RWPE2 (cell line): ENCODE results near the gene TSPAN32.
A peak's percentile ranks its signal among the peaks of the same experiment; 100 is the strongest.

ENCODE experiments used
- ATAC-seq: fragments of 200-7000 bp; cut with Tn5 transposase; 3 replicates; pipeline ENCODE4 v1.9.1; 2021; ENCODE audit warnings: low read depth
- DNase-seq: peaks from one replicate; pipeline ENCODE4 v3.0.0-alpha.2; 2020; ENCODE audit warnings: low spot score
- H3K27ac ChIP-seq: fragments of 450-650 bp; 2 replicates; pipeline ENCODE4 v1.5.1; 2017; ENCODE audit warnings: mild to moderate bottlenecking; ENCODE audit not compliant: poor library complexity, severe bottlenecking
- H3K27me3 ChIP-seq: fragments of 250-450 bp; sonication (Bioruptor Pico); 2 replicates; pipeline ENCODE4 v1.5.1; 2021; ENCODE audit warnings: mild to moderate bottlenecking, moderate library complexity; ENCODE audit not compliant: insufficient read depth, poor library complexity, severe bottlenecking
- H3K36me3 ChIP-seq: fragments of 250-450 bp; sonication (Bioruptor Pico); 2 replicates; pipeline ENCODE4 v1.5.1; 2020; ENCODE audit warnings: low read depth, mild to moderate bottlenecking, moderate library complexity
- H3K4me1 ChIP-seq: fragments of 250-450 bp; sonication (Bioruptor Pico); 2 replicates; pipeline ENCODE4 v1.5.1; 2021; ENCODE audit warnings: mild to moderate bottlenecking, moderate library complexity; ENCODE audit not compliant: insufficient read depth, poor library complexity, severe bottlenecking
- H3K4me3 ChIP-seq: fragments of 250-450 bp; sonication (Bioruptor Pico); 2 replicates; pipeline ENCODE4 v1.5.1; 2021; ENCODE audit warnings: mild to moderate bottlenecking, moderate library complexity; ENCODE audit not compliant: severe bottlenecking
- H3K9me3 ChIP-seq: fragments of 250-450 bp; sonication (Bioruptor Pico); 2 replicates; pipeline ENCODE4 v1.5.1; 2021; ENCODE audit warnings: mild to moderate bottlenecking, moderate library complexity; ENCODE audit not compliant: severe bottlenecking
- TF ChIP-seq, protein P1 (sequence below): fragments of 450-650 bp; IDR thresholded peaks from one replicate; pipeline ENCODE4 v1.5.1; 2017; ENCODE audit warnings: mild to moderate bottlenecking, moderate library complexity; ENCODE audit not compliant: poor library complexity, severe bottlenecking

Gene TSPAN32

DNA sequence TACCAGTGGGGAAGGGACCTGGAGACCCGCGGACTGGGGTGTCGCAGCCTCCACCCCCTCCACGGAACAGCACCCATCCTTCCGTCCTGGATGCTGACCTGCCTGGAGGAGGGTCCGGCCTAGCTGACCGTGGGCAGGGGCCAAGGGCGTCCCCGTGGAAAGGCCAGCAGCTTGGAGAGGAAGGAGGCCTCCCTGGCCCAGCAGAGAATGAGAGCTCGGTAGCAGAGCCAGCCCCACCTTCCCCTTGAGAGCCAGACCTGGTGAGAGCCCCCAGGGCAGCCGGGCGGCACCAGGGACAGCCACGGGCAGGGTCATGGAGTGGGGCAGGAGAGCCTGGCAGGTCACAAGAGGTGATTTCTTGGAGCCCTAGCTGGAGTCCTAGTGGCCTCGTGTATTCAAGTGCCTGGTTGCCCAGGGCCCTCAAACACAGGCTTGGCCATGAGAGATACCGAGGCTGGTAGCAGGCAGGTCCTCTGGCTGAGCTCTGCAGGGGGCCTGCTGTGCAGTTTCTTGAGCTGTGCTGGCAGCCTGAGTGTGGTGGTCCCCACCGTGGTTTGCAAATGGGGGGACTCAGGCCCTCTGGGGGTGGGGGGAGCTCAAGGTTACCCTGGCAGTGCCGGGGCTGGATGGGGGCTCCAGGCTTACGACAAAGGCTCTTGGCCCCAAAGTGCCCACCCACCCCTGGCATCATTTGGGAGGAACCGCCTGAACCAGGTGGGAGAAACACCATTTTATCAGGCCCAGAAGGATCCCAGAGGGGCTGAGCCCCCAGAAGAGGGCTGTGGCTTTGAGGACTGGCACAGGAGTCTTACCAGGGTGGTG lies 7.6 kb downstream of the TSPAN32 start:
- no peaks in the 10 kb centered on the region for H3K27me3 ChIP-seq

DNA sequence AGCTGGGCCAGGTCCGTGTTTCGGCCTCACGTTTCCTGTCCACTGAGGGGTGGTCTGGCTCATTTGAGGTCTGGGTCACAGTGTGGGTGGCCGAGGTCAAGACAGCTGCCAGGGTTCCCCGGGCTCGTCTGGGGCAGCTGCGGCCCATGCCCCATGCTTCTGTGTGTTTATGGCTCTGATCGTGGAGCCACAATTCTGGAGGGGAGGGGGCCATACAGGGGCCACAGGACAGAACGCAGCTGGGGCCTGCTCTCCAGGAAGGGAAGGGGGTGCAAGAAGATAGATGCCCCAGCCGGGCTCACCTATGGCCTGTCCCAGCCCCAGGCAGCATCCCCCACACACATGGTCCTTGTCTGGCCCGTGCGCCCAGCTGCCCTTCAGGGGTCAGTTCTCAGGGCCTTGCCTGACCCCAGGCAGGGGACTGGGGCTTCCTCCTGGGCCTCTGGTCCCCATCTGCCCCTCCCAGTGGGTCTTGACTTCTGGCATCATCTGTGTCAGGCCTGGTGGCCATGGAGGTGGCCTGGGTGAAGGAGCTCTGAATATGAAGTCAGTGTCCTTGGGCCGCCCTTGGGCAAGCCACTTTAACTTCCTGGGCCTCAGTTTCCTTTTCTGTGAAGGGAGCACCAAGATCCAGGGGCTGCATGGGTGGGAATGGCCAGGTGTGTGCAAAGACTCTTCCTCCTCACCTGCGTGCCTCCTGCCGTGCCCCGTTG lies 8.4 kb downstream of the TSPAN32 start:
- Histone ChIP-seq H3K4me1 (no peaks in the 10 kb centered on the region), H3K36me3 (no peaks in the 10 kb centered on the region), H3K27me3 (no peaks in the 10 kb centered on the region), H3K4me3 (no peak overlapping the region), H3K27ac (no peak overlapping the region), H3K9me3 (no peaks in the 10 kb centered on the region)
- ATAC-seq (no peak), DNase-seq (peak; percentile 39)
- TF ChIP-seq, protein P1, sequence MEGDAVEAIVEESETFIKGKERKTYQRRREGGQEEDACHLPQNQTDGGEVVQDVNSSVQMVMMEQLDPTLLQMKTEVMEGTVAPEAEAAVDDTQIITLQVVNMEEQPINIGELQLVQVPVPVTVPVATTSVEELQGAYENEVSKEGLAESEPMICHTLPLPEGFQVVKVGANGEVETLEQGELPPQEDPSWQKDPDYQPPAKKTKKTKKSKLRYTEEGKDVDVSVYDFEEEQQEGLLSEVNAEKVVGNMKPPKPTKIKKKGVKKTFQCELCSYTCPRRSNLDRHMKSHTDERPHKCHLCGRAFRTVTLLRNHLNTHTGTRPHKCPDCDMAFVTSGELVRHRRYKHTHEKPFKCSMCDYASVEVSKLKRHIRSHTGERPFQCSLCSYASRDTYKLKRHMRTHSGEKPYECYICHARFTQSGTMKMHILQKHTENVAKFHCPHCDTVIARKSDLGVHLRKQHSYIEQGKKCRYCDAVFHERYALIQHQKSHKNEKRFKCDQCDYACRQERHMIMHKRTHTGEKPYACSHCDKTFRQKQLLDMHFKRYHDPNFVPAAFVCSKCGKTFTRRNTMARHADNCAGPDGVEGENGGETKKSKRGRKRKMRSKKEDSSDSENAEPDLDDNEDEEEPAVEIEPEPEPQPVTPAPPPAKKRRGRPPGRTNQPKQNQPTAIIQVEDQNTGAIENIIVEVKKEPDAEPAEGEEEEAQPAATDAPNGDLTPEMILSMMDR: no peak

More for the DNA sequence above, 7.6 kb downstream of the TSPAN32 start:
- TF ChIP-seq, protein P1: no peak
- DNase-seq (peak; percentile 44), ATAC-seq (no peak)
- H3K36me3 ChIP-seq: no peaks in the 10 kb centered on the region
- H3K4me3 ChIP-seq: no peak overlapping the region
- H3K4me1 ChIP-seq: no peaks in the 10 kb centered on the region
- no peak overlapping the region for H3K27ac ChIP-seq
- H3K9me3 ChIP-seq: no peaks in the 10 kb centered on the region

DNA sequence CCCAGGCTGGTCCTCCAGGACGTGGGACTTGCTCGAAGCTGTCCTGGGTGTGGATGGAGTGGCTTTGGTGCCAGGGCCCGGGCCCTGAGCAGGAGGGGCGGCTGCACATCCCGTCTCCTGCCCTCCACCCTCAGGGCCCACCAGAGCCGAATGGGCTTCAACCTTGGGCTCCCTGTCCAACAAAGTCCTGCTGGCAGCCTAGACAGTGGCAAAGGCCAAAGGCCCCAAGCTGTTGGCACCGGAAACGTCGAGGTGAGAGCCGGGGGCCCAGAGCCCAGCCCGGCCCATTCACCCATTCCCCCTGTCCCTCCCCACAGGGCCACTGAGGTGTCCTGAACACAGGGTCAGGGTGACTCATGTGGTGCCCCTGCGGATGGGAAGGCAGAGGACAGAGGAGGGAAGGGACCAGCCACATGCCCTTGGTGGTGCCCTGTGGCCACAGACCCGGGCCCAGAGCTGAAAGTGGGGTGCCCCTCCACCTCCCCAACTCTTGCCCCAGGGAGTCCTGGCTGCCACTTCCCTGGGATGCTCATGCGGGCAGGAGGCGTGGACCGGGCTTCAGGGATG lies 9.1 kb downstream of the TSPAN32 start:
- no peak for ATAC-seq
- TF ChIP-seq, protein P1: no peak
- H3K27ac ChIP-seq: no peak overlapping the region

DNA sequence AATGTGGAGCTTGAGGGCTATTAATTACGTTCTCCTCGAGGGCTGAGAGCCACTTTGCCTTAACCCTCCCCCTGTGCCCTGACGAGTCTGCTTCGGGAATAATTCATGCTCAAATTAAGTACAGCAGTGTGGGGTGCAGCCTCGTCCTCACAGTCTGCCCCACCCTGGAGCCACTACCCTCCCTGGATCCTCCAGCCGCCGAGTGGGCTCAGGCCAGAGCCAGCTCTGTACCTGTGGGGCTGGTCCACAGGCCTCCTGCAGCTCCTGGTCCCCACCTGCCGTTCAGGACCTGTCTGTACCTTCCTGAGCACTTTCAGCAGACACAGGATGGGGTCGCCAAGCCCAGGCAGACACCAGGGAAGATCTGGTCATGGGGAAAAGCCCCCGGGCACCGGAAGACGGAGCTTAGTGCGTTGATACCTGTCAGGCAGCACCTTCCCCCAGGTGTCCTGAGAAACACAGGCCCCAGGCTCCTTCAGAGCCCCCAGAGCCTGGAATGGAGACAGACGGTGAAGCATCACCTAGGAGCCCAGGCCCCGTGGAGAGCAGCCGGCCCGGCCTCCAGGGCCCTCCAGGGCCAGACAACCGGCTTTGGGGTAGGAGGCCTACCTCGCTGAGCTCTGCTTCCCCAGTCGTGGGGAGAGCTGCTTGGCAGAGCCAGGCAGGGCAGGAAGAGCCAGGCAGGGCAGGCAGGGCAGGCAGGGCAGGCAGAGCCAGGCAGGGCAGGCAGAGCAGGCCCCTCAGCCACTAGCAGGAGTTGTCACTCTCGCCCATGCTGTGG lies 9.7 kb downstream of the TSPAN32 start:
- Histone ChIP-seq H3K27me3 (no peaks in the 10 kb centered on the region), H3K9me3 (no peaks in the 10 kb centered on the region), H3K4me1 (no peaks in the 10 kb centered on the region), H3K27ac (no peak overlapping the region), H3K36me3 (no peaks in the 10 kb centered on the region), H3K4me3 (no peak overlapping the region)
- ATAC-seq: peak; percentile 5; the same call in 1 of the 3 replicates
- TF ChIP-seq, protein P1: no peak
- peak; percentile 61 for DNase-seq

More for the DNA sequence above, 9.1 kb downstream of the TSPAN32 start:
- peak; percentile 58 for DNase-seq
- Histone ChIP-seq H3K27me3 (no peaks in the 10 kb centered on the region), H3K4me1 (no peaks in the 10 kb centered on the region), H3K36me3 (no peaks in the 10 kb centered on the region), H3K4me3 (no peak overlapping the region), H3K9me3 (no peaks in the 10 kb centered on the region)
